C4-2B (cell line): ENCODE results near the gene SETD2.

Experiments used
- ZFX ChIP-seq: fragments of 450-650 bp; IDR thresholded peaks from 2 replicates; pipeline ENCODE4 v1.6.1; 2017
- TF ChIP-seq, protein P1 (sequence below): fragments of 450-650 bp; conservative IDR thresholded peaks from 2 replicates; pipeline ENCODE4 v1.5.1; 2017; ENCODE audit warnings: mild to moderate bottlenecking

DNA sequence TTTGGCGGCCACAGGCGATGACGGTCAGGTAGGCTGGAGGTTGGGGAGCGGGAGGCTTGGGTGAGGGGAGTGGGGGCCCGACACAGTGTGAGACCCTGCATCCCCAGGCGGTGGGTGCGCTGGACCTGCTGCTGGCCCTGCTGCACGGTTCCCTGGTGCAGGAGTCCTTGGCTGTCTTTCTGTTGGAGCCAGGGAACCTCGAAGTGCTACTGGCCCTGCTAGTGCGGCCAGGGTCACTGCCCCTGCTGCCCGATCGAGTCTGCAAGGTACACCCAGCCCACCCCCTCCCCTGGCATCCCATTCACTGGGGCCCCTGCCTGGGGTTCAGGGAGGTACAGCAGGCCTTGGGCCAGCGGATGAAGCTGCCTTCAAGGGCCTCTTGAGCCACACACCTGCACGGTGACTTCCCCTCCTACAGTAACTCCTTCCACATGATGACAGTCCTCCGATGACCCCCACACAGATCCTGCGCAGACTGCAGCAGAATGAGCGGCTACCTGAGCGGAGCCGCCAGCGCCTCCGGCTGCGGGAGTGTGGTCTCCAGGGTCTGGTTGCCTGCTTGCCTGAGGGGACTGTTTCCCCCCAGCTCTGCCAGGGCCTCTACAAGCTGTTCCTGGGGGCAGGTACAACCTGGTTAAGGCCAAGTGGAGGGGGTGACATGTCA lies 164.9 kb downstream of the SETD2 start:
- TF ChIP-seq, protein P1, sequence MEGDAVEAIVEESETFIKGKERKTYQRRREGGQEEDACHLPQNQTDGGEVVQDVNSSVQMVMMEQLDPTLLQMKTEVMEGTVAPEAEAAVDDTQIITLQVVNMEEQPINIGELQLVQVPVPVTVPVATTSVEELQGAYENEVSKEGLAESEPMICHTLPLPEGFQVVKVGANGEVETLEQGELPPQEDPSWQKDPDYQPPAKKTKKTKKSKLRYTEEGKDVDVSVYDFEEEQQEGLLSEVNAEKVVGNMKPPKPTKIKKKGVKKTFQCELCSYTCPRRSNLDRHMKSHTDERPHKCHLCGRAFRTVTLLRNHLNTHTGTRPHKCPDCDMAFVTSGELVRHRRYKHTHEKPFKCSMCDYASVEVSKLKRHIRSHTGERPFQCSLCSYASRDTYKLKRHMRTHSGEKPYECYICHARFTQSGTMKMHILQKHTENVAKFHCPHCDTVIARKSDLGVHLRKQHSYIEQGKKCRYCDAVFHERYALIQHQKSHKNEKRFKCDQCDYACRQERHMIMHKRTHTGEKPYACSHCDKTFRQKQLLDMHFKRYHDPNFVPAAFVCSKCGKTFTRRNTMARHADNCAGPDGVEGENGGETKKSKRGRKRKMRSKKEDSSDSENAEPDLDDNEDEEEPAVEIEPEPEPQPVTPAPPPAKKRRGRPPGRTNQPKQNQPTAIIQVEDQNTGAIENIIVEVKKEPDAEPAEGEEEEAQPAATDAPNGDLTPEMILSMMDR: no peak; the same call in 1 of the 2 replicates
- no peak for TF ChIP-seq ZFX
